CD4-positive, alpha-beta memory T cell (primary cell): ENCODE data around the gene RASL10B. TPM values are rescaled to one million over a fixed set of nuclear protein-coding genes. Genes with fewer than 3 reads are reported as not detected.

Source experiments
- CTCF ChIA-PET: fragments of 350-600 bp; sonication (Branson Sonifier 250); formaldehyde crosslinking; loops from one replicate; lab custom pipeline; 2021; ENCODE audit warnings: inconsistent platforms; ENCODE audit not compliant: partially characterized antibody; lab: Charles Lee
- POLR2A ChIA-PET: fragments of 350-600 bp; sonication (Branson Sonifier 250); formaldehyde crosslinking; loops from one replicate; lab custom pipeline; 2021; ENCODE audit not compliant: partially characterized antibody; lab: Charles Lee
- DNase-seq, 5 donors: peaks; one replicate each; pipeline versions ENCODE4 v3.0.0 to v3.0.0-alpha.2; 2020 to 2022; ENCODE audit warnings: mixed read lengths in 1 of 5
- H3K27ac ChIP-seq: one replicate; pipeline ENCODE4 v1.7.0; 2013; ENCODE audit warnings: low read depth, low read length
- H3K27me3 ChIP-seq: 2 replicates; pipeline ENCODE4 v1.7.0; 2013; ENCODE audit warnings: mild to moderate bottlenecking, low read length, moderate library complexity; ENCODE audit not compliant: insufficient read depth
- H3K36me3 ChIP-seq: 2 replicates; pipeline ENCODE4 v1.7.0; 2013; ENCODE audit warnings: mild to moderate bottlenecking, low read length, moderate library complexity; ENCODE audit not compliant: insufficient read depth
- H3K4me1 ChIP-seq: 2 replicates; pipeline ENCODE4 v1.7.0; 2013; ENCODE audit warnings: mild to moderate bottlenecking, low read length, moderate library complexity; ENCODE audit not compliant: insufficient read depth
- H3K4me3 ChIP-seq, 2 donors: one replicate each; pipeline ENCODE4 v1.7.0; 2013; ENCODE audit warnings: low read length in 2 of 2, mild to moderate bottlenecking in 1 of 2
- H3K9me3 ChIP-seq, 2 donors: one replicate each; pipeline ENCODE4 v1.7.0; 2013; ENCODE audit warnings: low read length in 2 of 2, control low read depth in 1 of 2; ENCODE audit not compliant: control insufficient read depth in 1 of 2
- H3K27ac Mint-ChIP-seq, 7 donors: one replicate each; pipeline ENCODE4 v1.8.0; 2020 to 2021; ENCODE audit warnings: mixed read lengths in 7 of 7, mild to moderate bottlenecking in 6 of 7, inconsistent platforms in 3 of 7, moderate library complexity in 3 of 7
- H3K27me3 Mint-ChIP-seq, 2 donors: one replicate each; pipeline ENCODE4 v1.8.0; 2020 to 2021; ENCODE audit warnings: mixed read lengths in 2 of 2
- H3K36me3 Mint-ChIP-seq, 2 donors: one replicate each; pipeline ENCODE4 v1.8.0; 2020 to 2021; ENCODE audit warnings: mixed read lengths in 2 of 2, inconsistent platforms in 1 of 2, mild to moderate bottlenecking in 1 of 2
- H3K4me1 Mint-ChIP-seq, 4 donors: one replicate each; pipeline ENCODE4 v1.8.0; 2020 to 2021; ENCODE audit warnings: mixed read lengths in 4 of 4, mild to moderate bottlenecking in 1 of 4
- H3K4me3 Mint-ChIP-seq, 8 donors: one replicate each; pipeline ENCODE4 v1.8.0; 2020 to 2021; ENCODE audit warnings: mixed read lengths in 8 of 8, mild to moderate bottlenecking in 7 of 8, moderate library complexity in 6 of 8, inconsistent platforms in 3 of 8
- H3K9me3 Mint-ChIP-seq, 8 donors: one replicate each; pipeline ENCODE4 v1.8.0; 2020 to 2021; ENCODE audit warnings: mixed read lengths in 8 of 8, mild to moderate bottlenecking in 5 of 8, inconsistent platforms in 3 of 8, moderate library complexity in 1 of 8
- intact Hi-C: fragments of 100-400 bp; cut with micrococcal nuclease; formaldehyde crosslinking; loops from one replicate; pipeline ENCODE4 v1.15.1; 2023
- polyA plus RNA-seq, 2 donors: library from polyadenylated mRNA; unstranded; fragments of 300-500 nt; fragmentation: Illumina TruSeq; gene quantifications; one replicate each; pipeline ENCODE4 v1.2.3, GENCODE V29; 2021
- total RNA-seq, 2 experiments: library from RNA; stranded (reverse); gene quantifications; one replicate each; pipeline ENCODE4 v1.2.3, GENCODE V29; 2021

RASL10B gene
- total and polyA plus RNA-seq, 4 experiments from 2014 or later, result 0.15 TPM; not detected in 2

DNA sequence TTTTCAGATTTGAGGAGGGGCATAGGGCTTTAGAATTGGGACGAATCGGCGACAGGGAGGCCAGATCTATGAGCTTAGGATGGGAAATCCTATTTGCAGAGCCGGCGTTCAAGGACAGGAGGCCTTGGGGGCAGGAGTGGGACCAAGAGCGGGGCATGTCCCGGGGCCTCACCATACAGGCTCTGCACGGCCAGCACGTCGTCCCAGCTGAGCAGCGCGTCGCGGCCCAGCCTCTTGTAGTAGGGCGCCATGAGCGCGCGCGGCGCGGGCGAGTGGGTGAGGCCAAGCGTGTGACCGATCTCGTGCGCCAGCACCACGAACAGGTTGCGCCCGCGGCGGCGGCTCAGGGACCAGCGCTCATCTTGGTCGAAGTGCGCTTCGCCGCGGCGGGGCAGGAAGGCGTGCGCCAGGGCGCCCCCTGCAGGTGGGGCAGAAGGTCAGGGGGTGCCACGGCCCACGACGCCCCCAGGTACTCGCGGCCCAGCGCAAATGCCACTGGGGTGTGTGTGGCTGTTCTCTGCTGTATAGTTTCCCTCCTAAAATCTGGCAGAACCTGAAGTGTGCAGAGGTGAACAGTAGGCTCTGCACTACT is 38.6 kb downstream of the RASL10B start:
- peak overlapping the region in 1 of 8 donors; percentile 16 for H3K4me3 Mint-ChIP-seq
- H3K4me1 ChIP-seq, result peaks cover 1% of the 10 kb centered on the region
- H3K4me3 ChIP-seq, result no peak overlapping the region
- DNase-seq, result no peak
- H3K27ac Mint-ChIP-seq, result no peak overlapping the region
- ChIA-PET POLR2A (no interaction called here), CTCF (interaction anchor here (1.1 to 13.8 kb wide), 3 partner anchors 22 to 38 kb away, joined by 3 to 350 read pairs (median 3); partner anchors contain the start of gene TAF15)
- intact Hi-C loops, result no loop called here
- peaks cover under 1 to 7% (median 1%) of the 10 kb centered on the region in 4 donors for H3K4me1 Mint-ChIP-seq
- no peaks in the 10 kb centered on the region for H3K9me3 Mint-ChIP-seq
- H3K36me3 Mint-ChIP-seq, result no peaks in the 10 kb centered on the region
- H3K27ac ChIP-seq, result no peak overlapping the region
- no peaks in the 10 kb centered on the region for H3K36me3 ChIP-seq
- peaks cover 0 to 12% of the 10 kb centered on the region in 2 donors for H3K27me3 Mint-ChIP-seq
- no peaks in the 10 kb centered on the region for H3K9me3 ChIP-seq
- no peaks in the 10 kb centered on the region for H3K27me3 ChIP-seq

DNA sequence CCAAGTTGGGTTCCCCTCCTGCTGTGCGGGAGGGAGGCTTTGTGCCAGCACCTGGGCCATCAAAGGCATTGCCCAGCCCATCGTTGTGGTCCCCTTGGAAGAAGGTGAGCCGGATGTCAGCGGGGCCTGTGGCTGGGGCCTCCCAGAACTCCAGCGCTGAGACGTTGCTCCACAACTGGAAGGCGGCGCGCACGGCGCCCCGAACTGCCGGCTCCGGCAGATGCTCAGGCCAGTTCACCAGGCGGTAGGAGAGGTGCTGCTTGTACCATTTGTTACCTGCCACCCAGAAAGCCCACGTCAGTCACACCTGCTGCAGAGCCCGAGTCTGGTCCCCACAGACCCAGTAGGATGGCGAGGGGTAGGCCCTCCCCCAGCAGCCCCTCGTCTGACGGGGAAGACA is 41.7 kb downstream of the RASL10B start:
- H3K4me3 ChIP-seq, result no peak overlapping the region
- no peak overlapping the region for H3K27ac ChIP-seq
- H3K27ac Mint-ChIP-seq, result no peak overlapping the region
- no peaks in the 10 kb centered on the region for H3K27me3 ChIP-seq
- intact Hi-C loops, result no loop called here
- POLR2A ChIA-PET, result no interaction called here
- H3K36me3 Mint-ChIP-seq, result no peaks in the 10 kb centered on the region
- no peaks in the 10 kb centered on the region for H3K4me1 Mint-ChIP-seq
- no peak for DNase-seq
- H3K4me1 ChIP-seq, result no peaks in the 10 kb centered on the region
- no peak overlapping the region for H3K4me3 Mint-ChIP-seq
- H3K27me3 Mint-ChIP-seq, result peaks cover 1 to 21% of the 10 kb centered on the region in 2 donors
- no peaks in the 10 kb centered on the region for H3K36me3 ChIP-seq
- H3K9me3 ChIP-seq, result no peaks in the 10 kb centered on the region
- H3K9me3 Mint-ChIP-seq, result no peaks in the 10 kb centered on the region
- CTCF ChIA-PET, result no interaction called here

DNA sequence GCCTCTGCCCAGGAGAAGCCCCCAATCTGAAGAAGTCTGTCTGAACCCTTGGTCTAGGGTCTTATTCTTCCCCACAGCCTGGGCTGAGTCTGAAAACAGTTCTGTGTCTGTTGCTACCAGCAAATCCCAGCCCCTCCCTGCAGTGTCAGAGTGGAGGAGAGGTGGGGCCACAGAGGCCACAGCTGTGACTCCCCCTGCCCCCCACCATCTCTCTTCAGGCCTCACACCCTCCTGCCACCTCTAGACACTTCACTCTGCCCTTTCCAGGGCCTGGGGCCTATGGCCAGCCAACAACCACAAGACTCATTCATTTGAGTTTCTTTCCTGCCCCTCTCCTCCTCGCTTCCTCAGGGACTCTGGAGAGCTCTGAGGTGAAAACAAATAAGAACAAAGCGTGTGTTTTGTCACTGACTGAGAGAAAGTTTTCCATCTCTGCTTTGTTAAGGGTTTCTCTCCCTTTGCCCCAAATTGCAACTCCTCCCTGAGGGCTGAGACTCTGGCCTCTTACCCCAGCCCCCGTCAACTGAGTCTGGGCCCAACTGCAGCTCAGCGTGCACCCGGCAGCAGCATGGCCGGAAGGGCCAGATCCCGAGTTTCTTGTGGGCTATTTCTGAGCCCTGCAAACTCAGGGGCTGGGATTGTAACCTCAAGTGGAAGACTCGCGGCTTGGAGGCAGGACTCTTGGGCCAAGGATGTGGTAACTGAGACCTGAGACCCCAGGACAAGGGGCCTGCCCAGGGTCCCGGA is 42.4 kb downstream of the RASL10B start:
- ChIA-PET CTCF (interaction anchor here (1.0 to 4.7 kb wide), 2 partner anchors 9 to 31 kb away, joined by 3 to 29 read pairs; no protein-coding TSS in a partner anchor), POLR2A (no interaction called here)
- Mint-ChIP-seq H3K9me3 (no peaks in the 10 kb centered on the region), H3K36me3 (no peaks in the 10 kb centered on the region), H3K27me3 (peaks cover 1 to 22% of the 10 kb centered on the region in 2 donors), H3K27ac (no peak overlapping the region), H3K4me3 (no peak overlapping the region), H3K4me1 (no peaks in the 10 kb centered on the region)
- no peak overlapping the region for H3K4me3 ChIP-seq
- intact Hi-C loops, result no loop called here
- no peaks in the 10 kb centered on the region for H3K36me3 ChIP-seq
- no peaks in the 10 kb centered on the region for H3K9me3 ChIP-seq
- H3K27me3 ChIP-seq, result no peaks in the 10 kb centered on the region
- DNase-seq, result no peak
- H3K4me1 ChIP-seq, result no peaks in the 10 kb centered on the region
- no peak overlapping the region for H3K27ac ChIP-seq

DNA sequence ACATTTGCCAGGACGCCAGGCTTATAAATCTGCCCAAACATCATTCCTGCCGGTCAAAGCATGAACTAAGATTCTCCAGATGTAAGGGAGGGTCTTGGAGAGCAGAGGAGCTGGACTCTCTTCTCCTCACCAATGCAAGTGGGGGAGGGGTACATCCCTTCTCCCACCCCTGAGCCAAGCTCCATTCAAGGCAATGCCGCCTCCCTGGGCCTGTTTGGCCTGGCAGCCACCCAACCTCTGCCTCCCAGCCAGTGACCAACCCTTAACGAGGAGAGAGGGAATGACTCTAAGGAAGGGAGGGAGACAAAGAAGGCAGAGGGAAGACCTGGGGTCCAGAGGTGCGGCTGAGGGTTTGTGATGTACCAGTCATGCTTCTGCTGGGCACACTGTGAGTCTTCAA is 43.1 kb downstream of the RASL10B start:
- POLR2A ChIA-PET, result no interaction called here
- CTCF ChIA-PET, result interaction anchor here (1.0 to 4.7 kb wide), 2 partner anchors 10 to 31 kb away, joined by 3 to 29 read pairs; no protein-coding TSS in a partner anchor
- H3K36me3 Mint-ChIP-seq, result no peaks in the 10 kb centered on the region
- H3K27ac Mint-ChIP-seq, result no peak overlapping the region
- no peaks in the 10 kb centered on the region for H3K9me3 Mint-ChIP-seq
- Histone ChIP-seq H3K27ac (no peak overlapping the region), H3K4me1 (no peaks in the 10 kb centered on the region), H3K36me3 (no peaks in the 10 kb centered on the region), H3K27me3 (no peaks in the 10 kb centered on the region), H3K9me3 (no peaks in the 10 kb centered on the region), H3K4me3 (no peak overlapping the region)
- H3K4me1 Mint-ChIP-seq, result no peaks in the 10 kb centered on the region
- DNase-seq, result no peak
- H3K27me3 Mint-ChIP-seq, result peaks cover 1 to 24% of the 10 kb centered on the region in 2 donors
- intact Hi-C loops, result no loop called here
- H3K4me3 Mint-ChIP-seq, result no peak overlapping the region

DNA sequence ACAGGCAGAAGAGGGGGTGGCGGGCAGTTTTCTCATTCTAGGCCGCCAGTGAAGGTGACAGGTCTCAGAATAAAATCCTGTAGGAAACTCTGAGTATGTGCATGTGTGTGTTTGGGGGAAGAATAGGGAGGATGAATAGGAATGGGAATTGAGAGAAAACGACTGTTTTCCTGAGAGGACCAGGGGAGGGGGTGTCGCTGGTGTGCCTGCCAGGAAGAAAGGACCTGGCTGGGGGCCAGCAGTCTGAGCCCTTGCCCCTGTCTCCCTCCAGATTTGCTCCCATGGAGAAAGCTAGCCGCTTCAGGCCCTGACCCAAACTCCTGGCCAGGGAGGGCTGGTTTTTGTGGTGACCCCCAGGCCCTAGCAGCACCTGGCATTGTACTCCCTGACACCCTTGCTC is 43.6 kb downstream of the RASL10B start:
- ChIA-PET POLR2A (no interaction called here), CTCF (interaction anchor here (4.7 kb wide), 1 partner anchor 11 kb away, joined by 29 read pairs; no protein-coding TSS in a partner anchor)
- Histone ChIP-seq H3K27ac (no peak overlapping the region), H3K36me3 (no peaks in the 10 kb centered on the region), H3K27me3 (no peaks in the 10 kb centered on the region), H3K9me3 (no peaks in the 10 kb centered on the region), H3K4me1 (no peaks in the 10 kb centered on the region), H3K4me3 (no peak overlapping the region)
- Mint-ChIP-seq H3K9me3 (no peaks in the 10 kb centered on the region), H3K27ac (no peak overlapping the region), H3K4me1 (no peaks in the 10 kb centered on the region), H3K27me3 (peaks cover 1 to 25% of the 10 kb centered on the region in 2 donors), H3K36me3 (no peaks in the 10 kb centered on the region), H3K4me3 (no peak overlapping the region)
- intact Hi-C loops, result no loop called here
- DNase-seq, result no peak

DNA sequence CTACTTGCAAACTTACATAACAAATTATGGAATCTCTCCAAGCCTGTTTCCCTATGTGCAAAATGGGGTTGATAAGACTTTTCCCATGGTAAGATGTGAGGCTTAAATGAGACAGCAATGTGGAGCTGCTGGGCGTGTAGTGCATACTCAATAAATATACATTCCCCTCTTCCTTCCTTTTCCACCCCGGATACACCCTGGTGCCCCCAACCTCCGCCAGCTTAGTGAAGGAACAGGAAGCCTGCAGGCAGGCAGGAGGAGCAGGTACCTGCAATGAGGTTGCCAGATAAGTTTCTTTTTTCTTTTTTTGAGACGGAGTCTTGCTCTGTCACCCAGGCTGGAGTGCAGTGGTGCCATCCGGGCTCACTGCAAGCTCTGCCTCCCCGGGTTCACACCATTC is 44.1 kb downstream of the RASL10B start:
- Histone ChIP-seq H3K27me3 (no peaks in the 10 kb centered on the region), H3K4me3 (no peak overlapping the region), H3K9me3 (no peaks in the 10 kb centered on the region), H3K27ac (no peak overlapping the region), H3K4me1 (no peaks in the 10 kb centered on the region), H3K36me3 (no peaks in the 10 kb centered on the region)
- peaks cover 1 to 25% of the 10 kb centered on the region in 2 donors for H3K27me3 Mint-ChIP-seq
- DNase-seq, result no peak
- CTCF ChIA-PET, result interaction anchor here (4.7 kb wide), 1 partner anchor 11 kb away, joined by 29 read pairs; no protein-coding TSS in a partner anchor
- POLR2A ChIA-PET, result no interaction called here
- H3K27ac Mint-ChIP-seq, result no peak overlapping the region
- no peaks in the 10 kb centered on the region for H3K4me1 Mint-ChIP-seq
- intact Hi-C loops, result no loop called here
- H3K4me3 Mint-ChIP-seq, result no peak overlapping the region
- H3K9me3 Mint-ChIP-seq, result no peaks in the 10 kb centered on the region
- no peaks in the 10 kb centered on the region for H3K36me3 Mint-ChIP-seq

DNA sequence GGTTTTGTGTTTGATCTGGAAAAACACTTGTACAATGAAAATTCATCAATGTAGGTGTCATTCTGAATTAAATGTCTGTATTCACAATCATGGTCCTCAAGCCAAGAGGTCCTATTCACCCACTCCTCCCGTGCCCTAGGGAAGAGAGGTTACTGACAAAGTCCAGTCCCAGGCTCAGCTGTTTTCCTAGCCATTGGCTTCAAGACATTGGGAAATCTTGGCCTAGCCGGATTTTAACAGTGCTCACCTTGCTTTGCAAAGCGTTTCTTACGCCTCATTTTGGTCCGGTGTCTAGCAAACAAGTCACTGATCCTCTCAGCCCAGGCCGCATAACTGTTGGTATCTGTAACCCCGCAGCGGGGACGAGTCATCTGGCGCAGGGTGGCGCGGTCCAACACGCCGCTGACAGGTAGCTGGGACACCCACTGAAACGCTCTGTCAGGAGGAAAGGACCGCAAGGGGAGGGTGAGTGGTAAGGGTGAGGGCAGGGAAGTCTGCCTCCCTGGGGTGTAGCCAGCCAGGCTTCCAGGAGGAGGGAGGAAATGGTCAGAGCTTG is 47.3 kb downstream of the RASL10B start:
- Mint-ChIP-seq H3K4me3 (no peak overlapping the region), H3K9me3 (no peaks in the 10 kb centered on the region), H3K27ac (no peak overlapping the region), H3K4me1 (no peaks in the 10 kb centered on the region), H3K36me3 (no peaks in the 10 kb centered on the region), H3K27me3 (peaks cover 5 to 24% of the 10 kb centered on the region in 2 donors)
- no peak for DNase-seq
- no peaks in the 10 kb centered on the region for H3K4me1 ChIP-seq
- no peaks in the 10 kb centered on the region for H3K9me3 ChIP-seq
- no peak overlapping the region for H3K4me3 ChIP-seq
- ChIA-PET CTCF (interaction anchor here (3.1 kb wide), 1 partner anchor 15 kb away, joined by 18 read pairs; no protein-coding TSS in a partner anchor), POLR2A (no interaction called here)
- intact Hi-C loops, result no loop called here
- H3K27me3 ChIP-seq, result no peaks in the 10 kb centered on the region
- H3K36me3 ChIP-seq, result no peaks in the 10 kb centered on the region
- no peak overlapping the region for H3K27ac ChIP-seq
